ENCODE data around the gene ATF7.
"Not testable (repeated sequence)": the region's sequence is repeated elsewhere in the genome, so short reads cannot be mapped to it uniquely, and the experiment has no call there.

Gene ATF7

DNA sequence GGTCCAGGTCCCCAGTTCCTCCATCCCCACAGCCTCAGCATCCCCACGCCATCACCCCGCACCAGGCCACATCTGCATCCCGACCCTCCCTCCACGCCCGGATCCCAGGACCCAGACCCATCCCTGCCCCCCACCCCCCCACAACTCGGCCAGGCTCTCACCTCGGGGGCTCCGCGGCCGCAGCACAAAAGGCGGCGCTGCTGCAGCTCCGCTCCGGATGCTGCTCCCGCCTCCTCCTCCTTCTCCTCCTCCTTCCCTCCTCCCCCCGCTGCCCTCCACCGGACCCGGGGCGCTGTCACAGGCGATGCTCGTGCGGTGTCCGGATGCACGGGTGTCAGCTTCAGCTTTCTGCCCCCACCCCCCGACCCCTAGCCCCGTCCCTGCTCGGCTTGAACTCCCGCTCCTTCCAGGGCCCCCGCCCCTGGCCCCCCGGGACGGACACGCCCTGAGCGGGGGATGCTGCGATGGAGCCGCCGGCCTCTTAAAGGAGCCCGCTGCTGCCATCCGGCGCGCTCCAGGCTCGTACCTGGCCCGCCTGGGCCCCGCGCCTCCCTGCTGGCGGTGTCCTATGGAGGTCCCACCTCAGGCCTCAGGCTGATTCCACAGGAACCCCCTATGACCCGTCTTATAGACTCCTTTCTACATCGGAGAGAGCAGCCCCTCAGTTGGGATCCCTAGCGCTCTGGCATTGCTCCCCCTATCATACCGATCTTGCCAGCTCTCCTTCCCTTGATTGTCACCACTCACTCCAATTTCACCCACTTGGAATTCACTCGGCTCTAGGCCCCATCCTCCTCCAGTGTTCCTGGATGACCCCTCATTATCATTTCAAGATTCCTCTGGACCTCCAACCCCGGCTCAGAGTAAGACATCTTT lies 126.7 kb downstream of the ATF7 start, which contains the start of gene MAP3K12:
Gene MAP3K12 (minus strand): TSS at position 193 of the 876 bp plus-strand sequence. CDS start 12,067 bp downstream, outside the sequence.
- DNase-seq = peak; percentile 58

DNA sequence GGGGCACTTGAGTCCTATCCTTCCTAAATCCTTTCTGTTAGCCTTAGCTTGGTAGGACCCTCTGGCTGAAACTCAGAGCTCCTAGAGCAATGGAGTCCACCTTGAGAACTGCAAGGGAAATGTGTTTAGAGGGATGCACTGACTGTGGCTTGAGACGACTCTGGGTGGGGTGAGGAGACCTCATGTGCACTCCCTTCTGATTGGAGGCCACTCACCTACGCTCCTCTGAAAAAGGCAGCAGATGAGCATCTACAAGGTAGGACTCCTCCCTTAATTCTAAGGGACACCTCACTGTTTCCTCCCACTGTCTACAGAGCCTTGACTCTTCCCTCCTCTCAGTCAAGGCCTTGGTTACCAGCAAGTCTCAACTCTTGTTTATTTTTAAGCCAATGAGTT lies 127.9 kb downstream of the ATF7 start:
- DNase-seq = no peak

DNA sequence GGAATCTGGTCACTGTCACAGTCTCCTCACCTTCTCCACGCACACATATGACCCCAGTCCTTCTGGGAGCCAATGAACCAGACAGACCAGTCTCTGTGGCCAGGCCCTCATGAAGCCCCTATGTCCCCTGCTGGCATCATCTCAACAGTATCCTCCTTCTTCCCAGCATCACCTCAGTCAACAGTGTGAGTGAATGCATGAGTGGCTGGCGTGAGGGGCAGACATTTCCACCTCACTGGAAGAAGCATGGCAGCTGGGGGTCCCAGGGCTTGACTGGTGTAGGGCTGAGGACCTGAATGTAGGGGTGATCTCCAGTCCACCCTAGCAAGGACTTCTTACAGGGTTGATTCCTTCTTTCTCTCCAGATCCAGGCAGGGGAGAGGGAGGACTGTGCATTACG lies 128.7 kb downstream of the ATF7 start:
- DNase-seq = no peak

DNA sequence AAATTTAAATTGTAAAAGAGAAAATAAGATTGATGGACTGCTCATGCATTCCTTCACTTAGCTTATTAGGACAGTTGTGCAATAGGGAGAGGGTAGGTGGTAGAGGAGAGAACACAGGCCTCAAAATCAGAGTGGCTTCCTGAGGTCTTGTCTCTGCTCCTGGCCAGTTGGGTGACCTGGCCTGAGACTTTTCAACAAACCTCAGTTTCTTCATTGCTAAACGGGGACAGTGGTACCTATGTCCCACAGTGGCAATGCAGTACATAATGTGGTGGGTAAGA lies 129.5 kb downstream of the ATF7 start:
- no peak for DNase-seq

DNA sequence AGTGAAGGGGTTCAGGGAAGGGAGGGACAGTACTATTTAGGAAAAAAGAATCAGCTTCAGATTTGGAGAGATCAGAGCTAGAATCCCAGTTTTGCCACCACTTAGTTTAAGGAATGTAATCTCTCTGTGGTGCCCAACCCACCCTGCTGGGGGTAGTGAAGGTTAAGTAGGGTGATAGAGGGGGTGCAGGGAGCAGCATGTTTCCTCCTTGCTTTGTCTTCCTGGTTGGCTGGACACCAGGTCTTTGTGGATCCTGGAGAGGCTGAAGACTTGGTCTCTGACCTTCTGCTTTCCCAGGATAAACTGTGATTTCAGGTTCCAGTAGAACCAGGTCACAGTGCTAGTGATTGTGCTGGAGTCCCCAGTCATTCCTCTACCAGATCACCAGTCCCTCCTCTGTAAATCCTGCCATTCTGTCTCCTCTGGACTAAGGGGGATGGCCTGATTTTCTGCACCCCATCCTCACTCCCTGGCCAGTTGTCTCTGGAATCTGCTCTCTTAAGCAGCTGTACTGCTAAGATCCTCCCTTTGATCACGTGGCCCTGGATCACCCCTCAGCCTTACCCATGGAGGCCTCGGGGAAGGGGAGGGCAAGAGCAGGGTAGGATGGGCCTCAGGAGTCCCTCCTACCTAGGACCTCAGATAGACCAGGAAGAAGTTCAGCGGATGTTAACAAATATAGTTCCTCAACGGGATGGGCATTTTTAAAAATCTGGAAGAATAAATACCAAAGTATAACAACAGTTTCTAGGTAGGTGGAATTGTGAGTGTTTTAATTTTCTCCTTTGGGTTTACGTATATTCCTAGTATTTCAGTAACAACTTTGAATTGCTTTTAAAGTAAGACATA lies 130.1 kb downstream of the ATF7 start:
- DNase-seq = no peak

DNA sequence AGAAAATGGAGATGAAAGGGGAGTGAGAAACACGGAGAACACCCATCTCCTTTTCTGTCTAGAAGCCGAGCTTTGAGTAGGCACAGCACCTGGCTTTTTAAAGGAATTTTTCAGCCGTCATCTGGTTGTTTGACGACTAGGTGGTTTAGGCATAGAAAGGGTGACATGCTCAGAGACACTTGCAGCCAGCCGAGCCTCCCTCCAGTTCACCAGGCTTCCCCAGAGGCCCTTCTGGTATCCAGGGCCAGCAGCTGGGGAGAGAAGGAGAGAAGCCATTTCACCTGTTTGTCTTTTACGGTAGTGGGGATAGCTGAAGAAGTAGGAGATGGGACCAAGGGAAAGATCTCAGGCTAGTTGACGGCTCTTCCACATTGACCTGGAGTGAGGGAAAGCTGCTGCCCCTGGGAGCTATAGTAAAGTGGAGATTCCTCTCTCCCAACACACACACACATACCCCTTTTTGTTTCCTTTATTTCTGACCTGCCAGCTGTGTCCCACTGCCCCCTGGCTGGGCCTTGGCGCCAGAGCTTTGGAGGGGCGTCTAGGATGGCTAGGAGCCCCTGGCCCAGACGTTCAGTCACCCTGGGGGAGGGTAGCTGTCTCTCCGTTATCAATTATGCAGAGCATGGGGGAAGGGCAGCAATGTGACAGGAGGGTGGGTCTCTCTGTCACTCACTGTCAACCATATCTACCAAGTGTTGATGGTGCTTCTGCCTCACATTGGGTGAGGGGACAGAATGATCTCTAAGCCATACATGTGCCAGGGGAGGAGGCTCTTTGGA lies 132.4 kb downstream of the ATF7 start:
- no peak for DNase-seq

DNA sequence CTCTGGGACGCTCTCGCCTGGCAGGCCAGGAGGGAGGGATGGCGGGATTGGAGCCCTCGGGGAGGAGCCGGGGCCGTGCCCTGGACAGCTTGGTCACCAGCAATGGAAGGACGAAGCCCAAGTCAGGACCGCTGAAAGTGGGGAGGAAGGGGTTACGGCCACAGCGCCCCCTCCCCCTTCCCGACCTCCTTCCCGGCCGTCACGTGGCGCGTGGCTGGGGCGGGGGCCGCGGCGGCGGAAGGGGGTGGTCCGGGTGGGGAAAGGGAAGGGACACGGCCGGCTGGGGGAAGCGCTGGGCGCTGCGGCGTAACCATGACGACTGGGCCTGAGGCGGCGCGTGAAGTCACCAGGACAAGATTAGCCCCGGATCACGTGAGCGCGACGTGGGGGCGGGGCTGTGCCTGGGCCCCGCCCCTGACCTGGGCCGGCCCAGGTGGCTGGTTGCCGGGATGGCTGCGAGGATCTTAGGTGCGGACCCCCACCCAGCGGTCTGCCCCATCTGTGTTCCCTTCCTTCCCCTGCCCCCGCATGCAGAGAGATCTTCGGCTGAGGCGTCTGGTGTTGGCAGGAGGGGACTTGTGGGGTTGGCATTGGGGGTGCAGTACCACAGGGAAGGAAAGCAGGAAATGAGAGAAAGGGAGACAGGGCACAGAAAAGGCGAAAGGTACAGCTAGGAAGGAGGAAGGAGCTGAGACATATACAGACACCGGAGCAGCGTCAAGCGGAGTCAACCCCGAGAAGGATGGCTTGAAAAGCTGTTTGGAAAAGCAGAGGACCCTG lies 133.2 kb downstream of the ATF7 start:
- DNase-seq = peak; percentile 81

DNA sequence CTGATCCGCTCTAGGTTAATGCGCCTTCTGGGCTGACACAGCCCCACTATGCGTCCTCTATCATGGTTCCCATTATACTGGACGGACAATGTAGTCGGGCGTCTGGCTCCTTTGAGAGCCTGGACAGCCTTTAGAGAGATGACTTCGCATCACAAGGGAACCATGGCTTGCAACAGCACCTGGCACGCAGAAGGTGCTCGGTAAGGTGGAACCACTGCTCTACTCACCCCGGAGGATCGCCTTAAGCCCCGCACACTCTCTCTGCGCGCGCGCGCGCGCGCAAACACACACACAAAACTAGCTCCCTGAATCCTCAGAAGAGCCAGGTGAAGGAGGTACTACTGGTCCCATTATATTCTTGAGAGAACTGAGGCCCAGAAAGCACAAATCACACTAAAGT lies 134.0 kb downstream of the ATF7 start:
- no peak for DNase-seq

DNA sequence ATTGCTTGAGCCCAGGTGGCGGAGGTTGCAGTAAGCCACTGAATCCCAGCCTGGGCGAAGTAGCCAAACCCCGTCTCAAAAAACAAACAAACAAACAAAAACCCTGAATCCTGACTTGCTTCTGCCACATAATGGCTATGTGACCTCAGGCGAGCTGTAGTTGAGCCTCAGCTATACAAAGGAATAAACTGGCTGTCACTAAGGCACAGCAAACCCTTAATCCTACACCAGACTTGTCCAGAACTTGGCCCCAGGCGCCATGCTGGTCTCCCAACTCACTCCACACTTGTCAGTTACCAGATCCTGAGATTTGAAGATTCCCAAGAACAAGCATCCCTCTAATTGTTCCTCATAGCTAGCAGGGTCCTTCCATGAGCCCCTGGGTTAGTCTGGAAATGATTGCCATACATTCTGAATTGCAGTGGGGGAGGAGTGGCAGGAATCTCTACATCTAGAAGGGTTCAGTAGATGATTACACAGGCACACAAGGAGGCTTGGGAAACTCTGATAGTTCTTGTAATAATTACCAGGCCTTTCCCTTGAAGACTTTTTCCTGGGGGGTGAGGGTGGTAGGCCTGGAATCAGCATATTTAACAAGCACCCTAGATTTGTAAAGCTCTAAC lies 136.8 kb downstream of the ATF7 start:
- no peak for DNase-seq

DNA sequence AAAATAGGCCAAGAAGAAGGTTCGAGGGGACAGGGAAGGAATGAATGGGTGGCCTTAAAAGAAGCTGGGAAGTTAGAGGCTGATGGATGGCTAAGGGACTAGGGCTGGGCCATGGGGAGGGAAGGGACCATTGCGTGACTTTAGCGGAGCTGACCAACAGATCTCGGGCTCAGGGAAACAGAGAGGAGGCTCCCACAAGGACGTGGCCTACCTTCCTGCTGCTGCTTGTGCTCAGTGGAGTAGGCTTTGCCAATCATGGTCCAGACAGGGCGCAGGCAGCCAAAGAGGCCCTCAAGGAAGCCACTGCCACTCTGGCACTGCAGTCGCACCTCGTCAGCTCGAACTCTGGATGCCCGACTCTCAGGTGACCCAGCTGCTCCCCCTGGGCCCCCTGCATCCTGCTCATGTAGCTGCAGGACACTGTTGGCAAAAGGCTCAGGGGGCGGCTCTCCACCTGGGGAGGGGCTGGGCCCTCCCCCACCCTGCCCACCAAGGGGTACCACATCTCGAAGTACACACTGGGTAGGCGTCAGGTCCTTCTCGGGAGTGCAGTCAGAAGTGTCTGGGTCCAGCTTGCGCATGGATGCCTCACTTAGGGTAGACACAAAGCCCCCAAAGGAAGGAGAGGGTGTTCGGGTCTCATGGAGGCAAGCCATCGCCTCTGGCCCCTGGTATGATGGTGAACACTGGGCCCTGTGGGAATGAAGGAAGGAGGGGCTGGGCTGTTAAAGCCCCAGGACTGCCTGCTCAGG lies 139.3 kb downstream of the ATF7 start:
- DNase-seq = no peak

DNA sequence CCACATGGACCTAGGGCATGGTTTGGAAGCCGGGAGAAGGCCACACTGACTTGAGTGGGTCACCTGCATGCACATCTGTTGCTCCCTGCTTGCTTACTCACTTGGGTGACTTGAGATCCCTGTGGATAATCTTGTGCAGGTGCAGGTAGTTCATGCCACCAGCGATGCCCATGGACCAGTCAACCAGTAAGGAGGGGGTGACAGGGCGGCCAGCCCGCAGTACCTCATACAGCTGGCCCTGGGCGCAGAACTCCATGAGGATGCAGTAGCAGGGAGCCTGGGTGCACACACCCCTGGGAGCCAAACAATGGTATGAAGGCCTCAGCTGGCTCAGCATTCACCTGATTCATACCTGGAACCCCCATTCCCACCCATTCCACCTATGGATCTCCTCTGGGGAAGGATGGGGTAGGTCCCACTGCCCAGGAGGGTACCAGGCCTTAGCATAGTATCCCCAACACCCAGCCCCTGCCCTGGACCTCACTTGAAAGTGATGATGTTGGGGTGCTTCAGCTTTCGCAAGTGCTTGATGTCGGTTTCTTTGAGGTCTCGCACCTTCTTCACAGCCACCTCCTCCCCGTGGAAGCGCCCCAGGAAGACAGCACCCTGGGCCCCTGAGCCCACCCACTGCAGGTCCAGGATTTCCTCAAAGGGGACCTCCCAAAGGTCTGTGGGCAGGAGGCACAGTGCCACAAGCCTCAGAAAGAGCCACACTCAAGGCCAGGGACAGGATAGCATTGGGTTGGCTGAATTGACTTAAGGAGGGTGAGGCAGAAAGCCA lies 140.0 kb downstream of the ATF7 start:
- DNase-seq = no peak

DNA sequence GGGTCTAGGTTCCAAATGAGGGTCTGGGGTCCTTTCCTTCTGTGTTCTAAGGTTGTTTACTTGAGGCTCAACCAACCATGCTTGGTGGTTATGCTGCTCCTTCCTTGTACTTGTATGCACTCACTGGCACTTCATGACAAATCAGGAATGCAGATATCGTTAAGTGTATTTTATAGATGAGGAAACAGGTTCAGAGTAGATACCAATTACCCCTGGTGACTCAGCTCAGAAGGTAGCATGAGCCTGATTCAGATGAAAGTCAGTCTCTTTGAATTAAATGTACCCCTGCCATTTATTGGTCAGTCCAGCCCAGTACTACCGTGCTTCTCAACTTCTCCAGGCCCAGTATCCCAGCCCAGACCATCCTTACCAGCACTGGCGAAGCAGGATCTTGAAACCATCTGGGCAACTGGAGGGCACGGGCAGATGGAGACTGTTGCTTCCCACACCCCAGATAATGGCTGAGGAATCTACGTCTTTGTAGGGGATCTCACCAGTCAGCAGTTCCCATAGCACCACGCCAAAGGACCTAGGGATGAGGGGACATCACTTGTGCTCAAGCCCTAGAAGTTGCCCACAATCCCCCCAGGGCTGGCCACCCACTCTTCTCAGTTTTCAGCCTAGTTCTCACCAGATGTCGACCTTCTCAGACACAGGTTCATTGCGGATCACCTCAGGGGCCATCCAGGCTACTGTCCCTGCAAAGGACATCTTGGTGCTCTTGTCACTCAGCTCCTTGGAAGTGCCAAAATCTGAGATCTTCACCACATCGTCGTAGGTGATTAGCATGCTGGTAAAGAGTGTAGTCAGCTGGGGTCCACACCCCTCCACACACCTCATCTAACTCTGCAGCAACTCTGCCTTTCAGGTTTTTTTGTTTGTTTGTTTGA lies 141.3 kb downstream of the ATF7 start:
- no peak for DNase-seq

DNA sequence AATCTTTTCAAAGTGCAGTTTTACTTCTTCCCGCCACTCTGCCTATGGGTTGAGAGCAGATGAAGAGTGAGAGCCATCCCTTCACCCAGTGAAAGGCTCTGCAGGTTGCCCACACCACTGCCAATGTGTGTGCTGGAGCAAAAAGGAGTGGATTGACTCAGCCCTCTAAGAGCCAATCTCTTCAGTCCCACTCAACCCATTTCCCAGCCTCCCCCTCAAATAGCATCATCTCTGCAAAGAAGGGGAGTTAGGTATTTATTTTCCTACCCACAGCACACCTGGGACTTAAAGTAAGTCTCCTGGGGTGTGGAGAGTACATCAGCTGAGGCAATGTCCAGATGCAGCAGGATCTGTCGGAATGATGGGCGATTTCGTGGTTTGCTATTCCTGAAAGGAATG lies 142.2 kb downstream of the ATF7 start:
- DNase-seq = no peak

DNA sequence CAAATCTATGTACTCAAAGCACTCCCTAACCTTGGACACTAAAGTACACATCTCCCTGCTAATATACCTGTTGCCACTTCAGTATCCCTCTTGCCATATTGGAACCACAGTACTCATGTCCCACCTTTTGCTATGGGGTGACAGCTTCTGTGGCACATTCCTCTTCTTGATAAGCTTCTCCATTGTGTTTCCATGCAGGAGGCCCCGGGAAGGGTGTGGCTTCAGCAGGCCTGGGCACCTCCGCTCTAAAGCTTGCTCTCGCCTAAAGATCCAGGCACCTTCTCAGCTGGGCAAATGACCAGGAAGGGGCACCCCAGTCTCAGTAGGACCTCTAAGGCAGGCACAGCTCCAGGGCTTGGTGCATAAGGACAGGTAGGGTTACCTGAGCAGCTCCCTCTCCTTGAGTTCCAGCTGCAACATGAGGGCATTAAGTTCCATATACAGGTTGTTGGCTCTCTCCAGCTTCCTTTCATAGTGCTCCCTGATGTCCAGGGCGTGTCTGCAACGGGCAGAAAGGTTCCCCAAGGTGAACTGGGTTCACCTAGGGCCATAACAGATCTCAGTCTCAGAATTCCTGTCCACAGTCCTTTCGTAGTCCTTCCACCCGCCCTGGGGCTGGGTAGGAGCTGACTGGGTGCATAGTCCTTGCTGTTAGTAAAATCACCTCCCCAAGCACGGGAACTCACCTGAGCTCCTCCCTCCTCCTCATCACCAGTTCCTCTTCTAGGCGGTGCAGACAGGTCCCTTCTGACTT lies 142.8 kb downstream of the ATF7 start:
- DNase-seq = no peak

DNA sequence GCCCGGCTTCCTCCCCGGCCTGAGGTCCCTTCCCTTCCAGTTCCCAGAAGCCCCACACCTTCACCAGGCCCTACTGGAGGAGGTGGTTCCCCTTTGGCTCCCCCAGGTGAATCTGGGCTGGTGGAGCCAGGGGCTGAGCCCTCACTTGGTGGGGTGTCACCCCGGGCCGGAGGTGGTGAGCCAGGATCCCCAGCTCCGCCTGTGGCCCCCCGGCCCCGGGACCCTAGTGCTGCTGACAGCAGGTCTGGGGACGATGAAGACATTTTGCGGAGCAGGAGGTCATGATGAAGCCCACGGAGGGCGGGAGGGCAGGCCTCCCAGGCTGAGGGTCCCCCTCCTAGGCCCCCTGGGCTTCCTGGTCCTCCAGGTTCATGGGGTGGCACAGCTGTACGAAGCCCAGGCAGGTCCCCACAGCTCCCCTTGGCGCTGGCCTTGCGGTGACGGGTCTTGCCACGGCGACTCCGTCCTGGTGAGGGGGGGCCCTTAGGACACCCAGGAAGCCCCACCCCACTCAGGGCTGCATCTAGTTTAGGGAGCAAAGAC lies 143.5 kb downstream of the ATF7 start:
- DNase-seq = no peak

DNA sequence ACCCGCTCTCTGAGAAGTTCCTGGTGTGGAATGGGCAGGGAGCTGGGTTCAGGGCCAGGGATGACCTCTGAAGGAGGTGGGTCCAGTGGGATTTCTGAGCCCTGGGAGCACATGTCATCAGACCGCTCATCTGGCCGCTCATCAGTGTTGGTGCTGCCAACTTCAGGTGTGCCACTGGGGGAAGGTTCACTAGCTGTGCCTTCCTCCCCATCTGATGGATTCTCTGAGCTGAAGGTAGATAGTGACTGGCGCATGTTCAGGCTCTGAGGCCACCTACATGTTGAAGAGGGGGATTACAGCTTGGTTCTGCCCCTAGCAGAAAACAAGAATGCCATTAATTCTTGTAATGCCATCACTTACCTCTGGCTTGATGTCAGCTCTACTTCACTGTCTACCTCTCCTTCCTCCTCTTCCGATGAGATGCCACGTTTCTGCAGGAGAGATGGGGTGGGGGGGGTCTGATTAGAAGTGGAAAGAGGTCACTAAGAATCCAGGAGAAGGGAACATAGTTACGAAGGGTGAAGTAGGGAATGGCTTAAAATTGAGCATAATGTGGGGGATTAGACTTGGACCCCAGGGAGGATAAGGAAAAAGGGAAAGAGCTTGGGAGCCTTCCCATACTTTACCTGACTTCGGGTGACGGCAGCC lies 144.1 kb downstream of the ATF7 start:
- DNase-seq = no peak

DNA sequence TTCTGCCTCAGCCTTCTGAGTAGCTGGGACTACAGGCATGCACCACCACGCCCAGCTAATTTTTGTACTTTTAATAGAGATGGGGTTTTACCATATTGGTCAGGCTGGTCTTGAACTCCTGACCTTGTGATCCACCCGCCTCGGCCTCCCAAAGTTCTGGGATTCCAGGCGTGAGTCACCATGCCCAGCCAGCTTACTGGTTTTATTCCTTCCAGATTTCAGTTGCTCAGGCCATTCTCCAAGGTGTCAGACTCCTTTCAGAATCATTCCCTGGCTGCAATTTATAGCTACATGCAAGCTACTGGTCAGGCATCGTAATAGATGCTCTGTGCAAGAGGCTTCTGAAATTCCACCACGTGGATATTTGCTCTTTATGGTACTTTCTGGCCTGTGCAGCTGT lies 144.7 kb downstream of the ATF7 start:
- DNase-seq = not testable (repeated sequence)

Measured in activated gamma-delta T cell treated with Interleukin-2 at 50 U/mL for 16 hours (primary cell).